GM19372 (cell line): ENCODE data around the gene SAMD4A.

Experiments
- ATAC-seq: cut with Tn5 transposase; IDR thresholded peaks from one replicate; pipeline ENCODE4 v1.9.1; 2021; ENCODE audit warnings: mild to moderate bottlenecking, low read depth, moderate library complexity; ENCODE audit not compliant: unreplicated experiment

The SAMD4A gene

GRCh38 chr14:54675236-54676128, 108.6 kb downstream of the SAMD4A start:
- no peak for ATAC-seq

- ATAC-seq = no peak
Measured at GRCh38 chr14:54676812-54677708, 110.1 kb downstream of the SAMD4A start.

DNA sequence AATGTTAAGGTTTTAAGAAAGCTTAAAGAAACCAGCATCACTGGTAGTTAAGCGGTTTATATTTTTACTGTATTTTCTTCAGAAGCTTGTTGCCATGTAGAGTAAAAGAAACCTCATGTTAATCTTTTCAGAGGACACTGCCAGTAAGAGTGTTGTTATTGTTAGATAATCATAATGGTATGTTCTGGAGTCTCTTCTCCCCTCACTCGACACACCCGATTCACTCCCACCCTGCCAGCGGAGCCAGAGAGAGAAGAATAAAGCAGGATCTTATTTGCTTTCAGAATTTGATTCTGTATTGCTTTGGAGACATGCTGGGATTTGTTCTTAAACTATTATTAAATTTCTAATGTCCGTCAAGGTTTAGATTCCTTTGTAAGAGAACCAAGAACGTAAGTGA, 113.7 kb downstream of the SAMD4A start:
- no peak for ATAC-seq

DNA sequence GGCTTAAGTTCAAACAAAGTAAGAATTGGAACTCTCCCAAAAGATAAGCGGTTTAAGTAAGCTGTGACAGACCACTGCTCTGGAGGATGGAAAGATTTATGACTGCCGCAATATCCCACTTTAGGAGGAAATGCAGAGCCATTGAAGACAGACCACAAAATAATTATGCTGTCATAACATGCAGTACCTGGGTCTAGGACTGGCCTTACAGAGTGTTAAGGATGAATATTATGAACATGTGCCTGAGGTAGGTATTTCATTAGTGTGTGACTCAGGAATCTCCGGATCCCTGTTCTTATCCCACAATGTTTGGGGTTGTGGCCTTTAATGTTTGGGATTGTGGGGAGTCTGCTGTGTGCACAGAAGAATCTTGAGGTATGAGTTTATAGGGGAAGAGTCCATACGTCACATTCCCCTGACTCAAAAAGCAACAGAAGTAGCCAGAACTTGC, 114.9 kb downstream of the SAMD4A start:
- no peak for ATAC-seq

GRCh38 chr14:54682578-54682977, 115.7 kb downstream of the SAMD4A start:
- no peak for ATAC-seq

GRCh38 chr14:54683882-54684794, 117.2 kb downstream of the SAMD4A start:
- ATAC-seq = no peak

DNA sequence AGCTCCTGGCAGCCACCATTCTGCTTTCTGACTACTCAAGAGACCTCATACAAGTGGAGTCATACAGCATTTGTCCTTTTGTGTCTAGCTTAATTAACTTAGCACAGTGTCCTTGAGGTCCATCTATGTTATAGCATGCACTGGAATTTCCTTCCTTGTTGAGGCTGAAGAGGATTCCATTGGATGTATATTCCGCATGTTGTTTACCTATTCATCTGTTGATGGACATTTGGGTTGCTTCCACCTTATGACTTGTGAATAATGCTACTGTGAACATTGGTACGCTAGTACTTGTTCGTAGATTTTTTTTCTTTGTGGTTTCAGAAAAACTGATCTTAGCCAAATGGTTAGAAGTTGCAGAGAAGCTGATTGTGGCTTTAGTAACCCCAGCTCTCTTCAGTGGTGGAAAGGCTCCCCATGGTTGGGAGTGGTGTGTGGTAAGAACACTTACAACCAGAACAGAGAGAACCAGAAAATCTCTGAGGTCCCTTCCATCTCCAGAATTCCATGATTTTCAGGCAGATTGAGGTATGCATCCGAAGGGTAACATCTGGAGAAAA, 118.4 kb downstream of the SAMD4A start:
- no peak for ATAC-seq

GRCh38 chr14:54686219-54686870, 119.4 kb downstream of the SAMD4A start:
- ATAC-seq = no peak

DNA sequence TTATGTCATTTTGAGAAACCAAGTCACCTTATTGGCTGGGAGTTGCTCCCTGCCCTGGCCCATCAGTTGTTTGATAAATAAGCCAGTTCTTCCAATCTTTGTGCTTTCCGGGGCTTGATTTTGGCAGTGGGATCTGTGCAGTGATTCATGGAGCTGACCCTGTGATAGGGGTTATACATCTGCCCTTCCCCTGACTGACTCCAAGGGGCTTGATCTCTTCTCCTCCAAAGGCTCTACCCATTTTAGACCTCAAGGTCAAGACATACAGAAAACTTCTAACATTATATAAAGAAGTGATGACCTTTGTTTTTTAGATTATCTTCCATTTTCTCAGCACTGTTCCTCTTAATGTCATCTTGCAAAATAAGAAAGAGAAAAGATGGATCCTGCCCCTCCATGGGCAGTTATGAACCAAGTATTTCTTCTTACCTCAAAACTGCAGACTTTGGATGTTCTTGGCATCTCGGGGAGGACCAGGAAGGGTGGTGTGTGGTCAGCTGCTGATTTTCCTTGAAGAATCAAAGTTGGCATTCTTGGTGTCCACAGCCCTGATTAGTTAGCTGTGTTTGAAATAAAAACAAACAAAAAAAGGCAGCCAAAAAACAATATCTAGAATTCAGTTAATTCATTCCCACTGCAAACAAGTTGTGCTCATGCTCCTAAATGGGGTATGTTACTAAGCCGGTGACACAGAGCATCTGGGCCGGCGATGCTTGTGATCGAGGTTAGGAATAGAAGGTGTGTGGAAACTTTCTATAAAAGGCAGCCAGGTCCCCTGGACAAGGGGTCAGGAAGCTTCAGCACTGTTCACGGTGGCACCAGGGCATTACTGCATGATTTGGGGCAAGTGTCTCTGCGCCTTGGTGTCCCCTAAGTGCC, 120.2 kb downstream of the SAMD4A start:
- ATAC-seq = no peak

- no peak for ATAC-seq
Measured at GRCh38 chr14:54687750-54688119, 120.8 kb downstream of the SAMD4A start.

DNA sequence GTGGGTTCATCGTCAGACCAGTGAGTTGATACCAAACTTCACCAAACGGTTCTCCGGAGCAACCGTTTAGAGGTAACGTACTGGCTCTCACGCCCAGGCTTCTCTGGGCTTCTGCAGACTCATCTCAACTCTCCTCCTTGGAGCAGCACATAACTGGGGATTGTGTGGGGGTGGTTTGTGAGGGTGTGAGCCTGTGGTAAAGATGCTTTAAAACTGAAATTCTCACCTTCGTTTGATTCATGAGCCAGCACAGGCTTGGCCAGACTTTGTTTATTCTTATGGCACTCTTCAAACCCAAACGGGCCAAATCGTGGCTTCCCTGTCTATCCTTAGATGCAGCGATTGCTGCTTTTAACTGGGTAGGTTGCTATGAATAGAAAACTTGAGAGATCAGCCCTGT, 121.3 kb downstream of the SAMD4A start:
- no peak for ATAC-seq

DNA sequence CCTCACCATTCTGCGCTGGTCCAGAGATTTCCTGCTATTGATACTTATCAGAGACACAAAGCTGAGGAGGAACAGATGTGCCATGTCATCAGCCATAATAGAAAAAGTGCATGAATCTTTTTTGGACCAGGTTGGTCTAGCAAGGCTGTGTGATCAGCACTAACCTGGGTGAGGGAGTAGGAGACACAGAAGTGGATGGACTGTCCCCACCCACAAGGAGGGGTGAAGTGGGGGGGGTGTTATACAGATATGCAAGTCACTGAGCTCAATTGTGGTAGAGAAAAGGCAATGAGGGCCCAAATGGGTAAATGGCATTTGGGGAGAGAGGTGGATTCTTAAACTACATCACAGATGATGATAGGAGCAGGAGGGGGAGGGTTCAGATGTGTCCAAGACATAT, 123.0 kb downstream of the SAMD4A start:
- ATAC-seq = no peak

DNA sequence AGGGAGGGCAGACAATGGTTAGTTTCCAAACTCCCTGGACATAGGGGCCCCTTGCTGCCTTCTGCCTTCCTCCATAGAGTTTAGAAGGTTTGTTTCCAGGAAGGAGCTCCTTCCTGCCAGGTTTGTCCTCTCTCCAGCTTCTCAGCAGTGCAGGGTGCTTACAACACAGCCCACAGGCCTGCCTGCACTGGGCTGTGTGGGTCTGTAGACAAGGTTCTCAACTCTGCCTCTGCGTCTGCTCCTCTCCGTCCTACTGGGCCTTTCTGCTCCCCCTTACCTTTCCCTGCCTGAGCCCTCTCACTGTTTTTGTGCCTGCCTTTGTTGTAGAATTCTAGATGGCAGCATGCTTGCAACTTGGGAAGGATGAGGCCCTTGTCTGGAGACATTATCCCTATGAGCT, 124.0 kb downstream of the SAMD4A start:
- no peak for ATAC-seq

- ATAC-seq = no peak
Measured at GRCh38 chr14:54691525-54692283, 124.8 kb downstream of the SAMD4A start.

GRCh38 chr14:54692284-54692772, 125.4 kb downstream of the SAMD4A start:
- ATAC-seq = no peak

DNA sequence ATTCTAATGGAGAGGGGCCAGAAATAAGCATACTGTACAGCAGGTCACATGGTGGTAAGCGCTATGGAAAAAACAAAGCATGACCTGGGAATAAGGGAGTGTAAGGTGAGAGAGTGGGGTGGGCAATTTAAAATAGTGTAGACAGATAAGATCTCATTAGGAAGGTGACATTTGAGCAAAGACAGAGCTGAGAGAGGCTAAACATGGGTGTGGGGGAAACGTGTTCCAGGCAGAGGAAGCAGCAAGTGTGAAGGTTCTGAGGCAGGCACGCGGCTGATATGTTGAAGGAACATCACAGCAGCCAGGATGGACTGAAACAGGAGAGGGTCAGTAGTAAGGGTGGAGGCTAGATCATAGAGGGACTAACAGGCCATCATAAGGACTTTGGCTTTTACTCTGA, 126.8 kb downstream of the SAMD4A start:
- ATAC-seq = no peak

DNA sequence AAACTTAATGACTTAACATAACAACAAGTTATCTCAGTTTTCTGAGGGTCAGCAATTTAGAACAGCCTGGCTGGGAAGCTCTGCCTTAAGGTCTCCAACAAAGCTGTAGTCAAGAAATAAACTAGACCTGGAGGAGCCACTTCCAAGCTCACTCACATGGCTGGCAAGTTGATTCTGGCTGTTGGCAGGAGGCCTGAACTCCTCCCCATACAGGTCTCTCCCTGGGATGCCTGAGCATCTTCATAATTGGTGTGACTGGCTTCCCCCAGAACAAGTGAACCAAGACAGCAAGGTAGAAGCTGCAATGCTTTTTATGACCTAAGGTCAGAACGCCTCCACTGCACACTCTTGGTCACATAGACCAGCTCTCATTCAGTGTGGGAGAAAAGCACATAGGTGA, 128.3 kb downstream of the SAMD4A start:
- ATAC-seq = no peak

GRCh38 chr14:54697001-54697400, 130.1 kb downstream of the SAMD4A start:
- ATAC-seq = no peak
